GM12873 (cell line): ENCODE results near the gene ZACN.

ENCODE experiments used
- CTCF ChIP-seq: IDR thresholded peaks from 2 replicates; pipeline ENCODE4 v1.5.1; 2012; ENCODE audit warnings: low read depth, mild to moderate bottlenecking, moderate library complexity, low read length, control low read depth; ENCODE audit not compliant: insufficient read depth; ENCODE audit errors: missing control alignments

Gene ZACN

GRCh38 chr17:76078860-76079534 lies at the start of gene ZACN:
Gene ZACN (plus strand): TSS chr17:76079182. CDS start chr17:76079265, 83 bp downstream.
- no peak for TF ChIP-seq CTCF

- peak; percentile 6 for TF ChIP-seq CTCF
These were observed 46.8 kb upstream of the ZACN start for GRCh38 chr17:76032073-76032779.

GRCh38 chr17:76032780-76033108 lies 46.2 kb upstream of the ZACN start:
- TF ChIP-seq CTCF: no peak

- TF ChIP-seq CTCF: no peak
These were observed 45.8 kb upstream of the ZACN start for GRCh38 chr17:76033139-76033538.

GRCh38 chr17:76034428-76035350 lies 44.3 kb upstream of the ZACN start:
- TF ChIP-seq CTCF: no peak

- no peak for TF ChIP-seq CTCF
These were observed 42.3 kb upstream of the ZACN start for GRCh38 chr17:76036497-76037261.
